Tibial artery (tissue), 4 donors: Measurements from ENCODE around the gene CFAP251.
"Not testable (repeated sequence)": the region's sequence is repeated elsewhere in the genome, so short reads cannot be mapped to it uniquely, and the experiment has no call there.

Experiments used
- DNase-seq, 2 donors: peaks; one replicate each; pipeline ENCODE4 v3.0.0-alpha.2; 2019
- H3K27ac ChIP-seq, 2 donors: fragments of 200-600 bp; sonication (generic) in 1 of 2; 1 replicate in 1 of 2; 2 replicates in 1 of 2; pipeline ENCODE4 v1.5.1; 2018 to 2019; ENCODE audit warnings: mild to moderate bottlenecking in 1 of 2
- H3K27me3 ChIP-seq, 2 donors: fragments of 200-600 bp; sonication (generic) in 1 of 2; one replicate each; pipeline versions ENCODE4 v1.5.1 to v1.6.0; 2016 to 2019
- H3K36me3 ChIP-seq, 3 donors: fragments of 200-600 bp; sonication (generic) in 2 of 3; one replicate each; pipeline ENCODE4 v1.5.1; 2016 to 2019; ENCODE audit warnings: mild to moderate bottlenecking in 2 of 3
- H3K4me1 ChIP-seq, 4 donors: fragments of 200-600 bp; sonication (generic) in 2 of 4; 1 replicate in 3 of 4; 2 replicates in 1 of 4; pipeline ENCODE4 v1.5.1; 2016 to 2019
- H3K4me3 ChIP-seq, 2 donors: fragments of 200-600 bp; sonication (generic) in 1 of 2; 1 replicate in 1 of 2; 2 replicates in 1 of 2; pipeline ENCODE4 v1.5.1; 2018 to 2019; ENCODE audit warnings: mild to moderate bottlenecking in 2 of 2
- H3K9me3 ChIP-seq, 3 donors: fragments of 200-600 bp; sonication (generic) in 1 of 3; one replicate each; pipeline ENCODE4 v1.5.1; 2016 to 2019
- CTCF ChIP-seq, 2 experiments: fragments of 200-600 bp in 1 of 2; fragments of 450-650 bp in 1 of 2; IDR thresholded peaks; one replicate each; pipeline ENCODE4 v1.5.1; 2017 to 2019; ENCODE audit warnings: antibody characterized with exemption in 2 of 2, mild to moderate bottlenecking in 1 of 2, moderate library complexity in 1 of 2
- intact Hi-C: fragments of 100-400 bp; cut with DNase I; formaldehyde crosslinking; loops from one replicate; pipeline ENCODE4 v1.15.0; 2023; ENCODE audit warnings: low total_unique reads

Gene CFAP251

GRCh38 chr12:121917950-121918678 lies at the start of gene CFAP251:
Gene CFAP251, plus strand, starts transcription at chr12:121918592. Its CDS starts 2,714 bp downstream, at chr12:121921306.
- H3K27me3 ChIP-seq: no peaks in the 10 kb centered on the region
- intact Hi-C loops: loop anchor here (5.0 kb wide), 2 partner anchors 104 to 209 kb away; partner anchors contain the start of gene BCL7A
- H3K36me3 ChIP-seq: peaks cover 4 to 41% (median 34%) of the 10 kb centered on the region in 3 donors
- peak; percentile 76 to 92 for TF ChIP-seq CTCF (IDR thresholded peaks at IDR 0.05)
- peak; percentile 96 to 97 for DNase-seq
- H3K4me3 ChIP-seq: peak within 1 kb of the TSS; percentile 48 to 61
- H3K27ac ChIP-seq: peak within 1 kb of the TSS; percentile 69 to 78
- H3K9me3 ChIP-seq: no peaks in the 10 kb centered on the region
- H3K4me1 ChIP-seq: peaks cover 0 to 14% (median 11%) of the 10 kb centered on the region in 4 donors

GRCh38 chr12:121869229-121869628 lies 49.2 kb upstream of the CFAP251 start:
- H3K9me3 ChIP-seq, H3K27me3 ChIP-seq, intact Hi-C loops, H3K27ac ChIP-seq, H3K36me3 ChIP-seq, H3K4me3 ChIP-seq, DNase-seq, H3K4me1 ChIP-seq: not testable (repeated sequence)

GRCh38 chr12:121871467-121871866 lies 46.9 kb upstream of the CFAP251 start:
- Histone ChIP-seq H3K9me3 (no peaks in the 10 kb centered on the region), H3K27me3 (no peaks in the 10 kb centered on the region), H3K36me3 (no peaks in the 10 kb centered on the region), H3K4me1 (no peaks in the 10 kb centered on the region), H3K4me3 (no peak overlapping the region), H3K27ac (no peak overlapping the region)
- intact Hi-C loops: no loop called here
- TF ChIP-seq CTCF (IDR thresholded peaks at IDR 0.05): no peak
- DNase-seq: no peak

GRCh38 chr12:121872546-121873215 lies 45.7 kb upstream of the CFAP251 start:
- no peak for DNase-seq
- Histone ChIP-seq H3K36me3 (no peaks in the 10 kb centered on the region), H3K4me1 (no peaks in the 10 kb centered on the region), H3K27ac (no peak overlapping the region), H3K9me3 (no peaks in the 10 kb centered on the region), H3K4me3 (no peak overlapping the region), H3K27me3 (no peaks in the 10 kb centered on the region)
- no peak for TF ChIP-seq CTCF (IDR thresholded peaks at IDR 0.05)
- intact Hi-C loops: no loop called here

- H3K27me3 ChIP-seq: no peaks in the 10 kb centered on the region
- intact Hi-C loops: no loop called here
- DNase-seq: no peak
- no peaks in the 10 kb centered on the region for H3K4me1 ChIP-seq
- no peaks in the 10 kb centered on the region for H3K36me3 ChIP-seq
- no peak overlapping the region for H3K4me3 ChIP-seq
- TF ChIP-seq CTCF (IDR thresholded peaks at IDR 0.05): no peak
- no peaks in the 10 kb centered on the region for H3K9me3 ChIP-seq
- H3K27ac ChIP-seq: no peak overlapping the region
Measured at GRCh38 chr12:121873216-121873569, 45.2 kb upstream of the CFAP251 start.

- intact Hi-C loops: no loop called here
- no peaks in the 10 kb centered on the region for H3K9me3 ChIP-seq
- H3K4me1 ChIP-seq: no peaks in the 10 kb centered on the region
- no peak for TF ChIP-seq CTCF (IDR thresholded peaks at IDR 0.05)
- H3K4me3 ChIP-seq: no peak overlapping the region
- H3K27ac ChIP-seq: no peak overlapping the region
- H3K36me3 ChIP-seq: no peaks in the 10 kb centered on the region
- no peak for DNase-seq
- no peaks in the 10 kb centered on the region for H3K27me3 ChIP-seq
Measured at GRCh38 chr12:121874071-121874470, 44.3 kb upstream of the CFAP251 start.
